K562 (cell line): Measurements from ENCODE around the gene PRR14L. TPM values are rescaled to one million over a fixed set of nuclear protein-coding genes. Genes with fewer than 3 reads are reported as not detected.
A peak's percentile ranks its signal among the peaks of the same experiment; 100 is the strongest.

Source experiments
- ATAC-seq: fragments of 200-7000 bp; cut with Tn5 transposase; 3 replicates; pipeline ENCODE4 v1.9.1; 2020; ENCODE audit warnings: moderate library complexity
- BruUV-seq: library from RNA; stranded (reverse); fragments of 400-500 nt; replicated peaks from 2 replicates; lab custom pipeline; 2021; lab: Mats Ljungman, UMichigan
- CTCF ChIA-PET: fragments of 300-600 bp; formaldehyde crosslinking; extraction: SDS; loops from one replicate; lab custom pipeline; 2021; ENCODE audit warnings: low intra/inter-chr PET ratio; lab: Yijun Ruan, JAX
- POLR2A ChIA-PET: fragments of 300-600, 350-650 bp; sonication (Branson Sonifier 250); formaldehyde crosslinking; extraction: SDS; loops from one replicate; lab custom pipeline; 2021; ENCODE audit warnings: antibody characterized with exemption, inconsistent platforms; lab: Yijun Ruan, JAX
- DNase-seq, 4 experiments: peaks; one replicate each; pipeline versions ENCODE4 v3.0.0 to v3.0.0-alpha.2; 2011 to 2018; ENCODE audit warnings: low spot score in 3 of 4, mixed read lengths in 3 of 4; ENCODE audit errors: extremely low read depth in 1 of 4
- FAIRE-seq: peaks from 2 replicates; lab custom pipeline; 2011; peaks lifted over from hg19 to GRCh38; lab: Jason Lieb, UNC
- H2AFZ ChIP-seq: 2 replicates; pipeline ENCODE4 v1.6.0; 2011; ENCODE audit warnings: low read depth, low read length, control low read depth, inconsistent platforms
- H3K27ac ChIP-seq: fragments of 200-600 bp; 3 replicates; pipeline ENCODE4 v1.8.0; 2011; ENCODE audit warnings: low read depth, mild to moderate bottlenecking, control low read depth, inconsistent platforms, low read length, moderate library complexity, mixed read lengths; ENCODE audit errors: extremely low read depth
- H3K27me3 ChIP-seq, 2 experiments: fragments of 300-600 bp in 1 of 2; 2 replicates in 1 of 2; 3 replicates in 1 of 2; pipeline versions ENCODE4 v1.6.0 to v1.8.0; 2011; ENCODE audit warnings: inconsistent platforms in 2 of 2, low read length in 2 of 2, mild to moderate bottlenecking in 1 of 2, mixed read lengths in 1 of 2, moderate library complexity in 1 of 2; ENCODE audit not compliant: control insufficient read depth in 2 of 2, insufficient read depth in 2 of 2
- H3K36me3 ChIP-seq: fragments of 300-600 bp; 3 replicates; pipeline ENCODE4 v1.8.0; 2011; ENCODE audit warnings: mild to moderate bottlenecking, low read length, inconsistent platforms; ENCODE audit not compliant: control insufficient read depth, insufficient read depth
- H3K4me1 ChIP-seq, 2 experiments: fragments of 200-600 bp in 1 of 2; replicated peaks in 1 of 2; 2 replicates in 1 of 2; 3 replicates in 1 of 2; pipeline versions ENCODE4 v1.5.1 to v1.8.0; 2011; ENCODE audit warnings: inconsistent platforms in 2 of 2, low read length in 2 of 2, mild to moderate bottlenecking in 1 of 2, mixed read lengths in 1 of 2, moderate library complexity in 1 of 2; ENCODE audit not compliant: control insufficient read depth in 2 of 2, insufficient read depth in 2 of 2
- H3K4me2 ChIP-seq: 2 replicates; pipeline ENCODE4 v1.6.1; 2011; ENCODE audit warnings: low read length, control low read depth, inconsistent platforms, mixed read lengths; ENCODE audit not compliant: insufficient read depth
- H3K4me3 ChIP-seq: fragments of 200-600 bp; sonication (generic), shearing (Covaris generic); 2 replicates; pipeline ENCODE4 v1.5.1; 2016; ENCODE audit warnings: control low read depth, inconsistent platforms
- H3K79me2 ChIP-seq: fragments of 200-600 bp; 3 replicates; pipeline ENCODE4 v1.8.0; 2011; ENCODE audit warnings: low read length, inconsistent platforms; ENCODE audit not compliant: control insufficient read depth, insufficient read depth
- H3K9ac ChIP-seq, 2 experiments: 2 replicates each; pipeline versions ENCODE4 v1.6.0 to v1.6.1; 2011; ENCODE audit warnings: low read depth in 2 of 2, low read length in 2 of 2, control low read depth in 1 of 2, inconsistent platforms in 1 of 2, mild to moderate bottlenecking in 1 of 2, mixed read lengths in 1 of 2; ENCODE audit not compliant: insufficient read depth in 1 of 2
- H3K9me1 ChIP-seq: one replicate; pipeline ENCODE4 v1.6.0; 2011; ENCODE audit warnings: inconsistent platforms, mild to moderate bottlenecking, low read length, moderate library complexity; ENCODE audit not compliant: control insufficient read depth, insufficient read depth
- H3K9me3 ChIP-seq: replicated peaks from 2 replicates; pipeline ENCODE4 v1.5.1; 2011; ENCODE audit warnings: low read depth, low read length, inconsistent platforms; ENCODE audit not compliant: control insufficient read depth, insufficient read depth
- H4K20me1 ChIP-seq: replicated peaks from 2 replicates; pipeline ENCODE4 v1.6.1; 2011; ENCODE audit warnings: low read length, inconsistent platforms, mixed read lengths; ENCODE audit not compliant: control insufficient read depth, insufficient read depth
- DMBX1 ChIP-seq: fragments of 250-450 bp; sonication (Bioruptor Pico); IDR thresholded peaks from 2 replicates; pipeline ENCODE4 v1.8.0; 2022; ENCODE audit warnings: inconsistent platforms, mild to moderate bottlenecking, moderate library complexity, borderline replicate concordance
- WGBS: fragments of 100-300 bp; shearing (Covaris generic); methylation state at CpG from one replicate; pipeline ENCODE4 v1.1.6; 2016; ENCODE audit warnings: low coverage, mixed read lengths; ENCODE audit not compliant: insufficient coverage; ENCODE audit errors: missing lambda C conversion rate; 5-methylcytosine and 5-hydroxymethylcytosine counted together
- in situ Hi-C: fragments of 300-500 bp; cut with MboI; formaldehyde crosslinking; loops from 4 replicates; pipeline ENCODE4 v1.15.0; 2018; ENCODE audit warnings: inconsistent platforms, mixed read lengths
- intact Hi-C: fragments of 100-400 bp; cut with micrococcal nuclease; formaldehyde crosslinking; loops from 2 replicates; pipeline ENCODE4 v1.14.2; 2022
- polyA plus RNA-seq, 8 experiments: library from polyadenylated mRNA; depleted of rRNA in 4 of 8; stranded (reverse) in 5 of 8; unstranded in 3 of 8; fragments of >200 nt; fragmentation: Nextera tagmentation in 2 of 8; fragmentation: Illumina TruSeq in 1 of 8; extraction: Ambion mirVana in 2 of 8; extraction: Trizol in 1 of 8; gene quantifications; 2 replicates each; pipeline versions ENCODE4 v1.2.1 to v1.2.3, GENCODE V29; 2011 to 2014; ENCODE audit warnings: inconsistent platforms in 1 of 8, missing spikeins in 1 of 8
- total RNA-seq, 7 experiments: library from RNA; depleted of rRNA in 6 of 7; stranded (reverse); fragments of >200 nt in 6 of 7; fragmentation: Illumina TruSeq in 2 of 7; extraction: Trizol in 2 of 7; gene quantifications; 2 replicates each; pipeline versions ENCODE4 v1.2.1 to v1.2.3, GENCODE V29; 2011 to 2021; ENCODE audit warnings: low replicate concordance in 1 of 7
- TF ChIP-seq, protein P1 (sequence below), 2 experiments: fragments of 450-650 bp in 1 of 2; sonication (generic) in 1 of 2; formaldehyde crosslinking in 1 of 2; IDR thresholded peaks; 2 replicates each; pipeline versions ENCODE4 v1.7.1 to v1.9.0; 2016 to 2022; ENCODE audit warnings: inconsistent platforms in 1 of 2, mild to moderate bottlenecking in 1 of 2, missing genetic modification reagents in 1 of 2

Gene PRR14L
- total and polyA plus RNA-seq, 9 of the 15 experiments (the other 6 are each of a cell fraction or from before 2014, with no cell fraction given): 2.8 to 36.3 (median 12.3) TPM

DNA sequence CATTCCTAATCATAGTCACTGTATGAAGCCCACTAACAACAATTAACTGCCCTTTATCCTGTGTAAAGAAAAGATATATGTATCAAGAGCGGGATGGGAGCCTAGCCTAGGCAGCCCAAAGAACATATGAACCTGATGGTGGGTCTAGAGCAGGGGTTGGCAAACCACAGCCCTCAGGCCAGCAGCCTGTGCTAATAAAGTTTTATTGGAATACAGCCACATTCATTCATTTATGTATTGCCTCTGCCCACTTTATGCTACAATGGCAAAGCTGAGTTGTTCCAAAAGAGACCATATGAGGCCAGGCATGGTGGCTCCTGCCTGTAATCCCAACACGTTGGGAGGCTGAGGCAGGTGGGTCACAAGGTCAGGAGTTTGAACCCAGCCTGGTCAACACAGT is 13.5 kb downstream of the PRR14L start:
- Histone ChIP-seq H3K9me1 (no peaks in the 10 kb centered on the region), H3K27me3 (no peaks in the 10 kb centered on the region), H3K27ac (no peak overlapping the region), H3K79me2 (peaks cover 50% of the 10 kb centered on the region), H3K4me1 (no peaks in the 10 kb centered on the region), H3K4me3 (no peak overlapping the region), H3K9me3 (no peaks in the 10 kb centered on the region), H2AFZ (no peak overlapping the region), H3K4me2 (no peak overlapping the region), H3K9ac (no peak overlapping the region), H4K20me1 (no peaks in the 10 kb centered on the region), H3K36me3 (peaks cover 54% of the 10 kb centered on the region; the same call in 2 of the 3 replicates)
- FAIRE-seq (no peak), ATAC-seq (no peak), DNase-seq (no peak)
- no TSS peak for BruUV-seq
- in situ Hi-C loops (no loop called here), intact Hi-C loops (no loop called here)
- POLR2A ChIA-PET: no interaction called here
- WGBS: 80% methylated on average over 1 of the region's 2 CpGs
- CTCF ChIA-PET: no interaction called here
- TF ChIP-seq, protein P1, sequence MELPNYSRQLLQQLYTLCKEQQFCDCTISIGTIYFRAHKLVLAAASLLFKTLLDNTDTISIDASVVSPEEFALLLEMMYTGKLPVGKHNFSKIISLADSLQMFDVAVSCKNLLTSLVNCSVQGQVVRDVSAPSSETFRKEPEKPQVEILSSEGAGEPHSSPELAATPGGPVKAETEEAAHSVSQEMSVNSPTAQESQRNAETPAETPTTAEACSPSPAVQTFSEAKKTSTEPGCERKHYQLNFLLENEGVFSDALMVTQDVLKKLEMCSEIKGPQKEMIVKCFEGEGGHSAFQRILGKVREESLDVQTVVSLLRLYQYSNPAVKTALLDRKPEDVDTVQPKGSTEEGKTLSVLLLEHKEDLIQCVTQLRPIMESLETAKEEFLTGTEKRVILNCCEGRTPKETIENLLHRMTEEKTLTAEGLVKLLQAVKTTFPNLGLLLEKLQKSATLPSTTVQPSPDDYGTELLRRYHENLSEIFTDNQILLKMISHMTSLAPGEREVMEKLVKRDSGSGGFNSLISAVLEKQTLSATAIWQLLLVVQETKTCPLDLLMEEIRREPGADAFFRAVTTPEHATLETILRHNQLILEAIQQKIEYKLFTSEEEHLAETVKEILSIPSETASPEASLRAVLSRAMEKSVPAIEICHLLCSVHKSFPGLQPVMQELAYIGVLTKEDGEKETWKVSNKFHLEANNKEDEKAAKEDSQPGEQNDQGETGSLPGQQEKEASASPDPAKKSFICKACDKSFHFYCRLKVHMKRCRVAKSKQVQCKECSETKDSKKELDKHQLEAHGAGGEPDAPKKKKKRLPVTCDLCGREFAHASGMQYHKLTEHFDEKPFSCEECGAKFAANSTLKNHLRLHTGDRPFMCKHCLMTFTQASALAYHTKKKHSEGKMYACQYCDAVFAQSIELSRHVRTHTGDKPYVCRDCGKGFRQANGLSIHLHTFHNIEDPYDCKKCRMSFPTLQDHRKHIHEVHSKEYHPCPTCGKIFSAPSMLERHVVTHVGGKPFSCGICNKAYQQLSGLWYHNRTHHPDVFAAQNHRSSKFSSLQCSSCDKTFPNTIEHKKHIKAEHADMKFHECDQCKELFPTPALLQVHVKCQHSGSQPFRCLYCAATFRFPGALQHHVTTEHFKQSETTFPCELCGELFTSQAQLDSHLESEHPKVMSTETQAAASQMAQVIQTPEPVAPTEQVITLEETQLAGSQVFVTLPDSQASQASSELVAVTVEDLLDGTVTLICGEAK (IDR thresholded peaks at IDR 0.05): peak; percentile 87
- TF ChIP-seq, protein P1 (CRISPR knock-in tag; IDR thresholded peaks at IDR 0.05): peak; percentile 83
- no peak for TF ChIP-seq DMBX1
